H9 (cell line): ENCODE measurements around the gene TMEM114. TPM values are rescaled to one million over a fixed set of nuclear protein-coding genes. Genes with fewer than 3 reads are reported as not detected.

Experiments used
- DNase-seq: peaks from one replicate; pipeline ENCODE4 v3.0.0-alpha.2; 2017
- H2AFZ ChIP-seq: one replicate; pipeline ENCODE4 v1.6.1; 2013; ENCODE audit warnings: mild to moderate bottlenecking, low read length, control low read depth, moderate library complexity
- H2AK5ac ChIP-seq: 2 replicates; pipeline ENCODE4 v1.6.1; 2013; ENCODE audit warnings: low read length, control low read depth, mixed read lengths; ENCODE audit not compliant: insufficient read length
- H2BK120ac ChIP-seq: one replicate; pipeline ENCODE4 v1.6.1; 2013; ENCODE audit warnings: low read depth, mild to moderate bottlenecking, low read length, control low read depth, inconsistent platforms; ENCODE audit not compliant: poor library complexity, severe bottlenecking
- H2BK12ac ChIP-seq: 2 replicates; pipeline ENCODE4 v1.6.1; 2013; ENCODE audit warnings: low read length, control low read depth, mixed read lengths, low read depth; ENCODE audit not compliant: insufficient read length
- H2BK15ac ChIP-seq: 2 replicates; pipeline ENCODE4 v1.6.1; 2013; ENCODE audit warnings: low read depth, low read length, control low read depth
- H2BK20ac ChIP-seq: one replicate; pipeline ENCODE4 v1.6.1; 2013; ENCODE audit warnings: low read depth, mild to moderate bottlenecking, low read length, control low read depth, inconsistent platforms; ENCODE audit not compliant: poor library complexity, severe bottlenecking
- H2BK5ac ChIP-seq: 2 replicates; pipeline ENCODE4 v1.6.1; 2013; ENCODE audit warnings: low read length, control low read depth, mixed read lengths; ENCODE audit not compliant: insufficient read length
- H3K14ac ChIP-seq: 2 replicates; pipeline ENCODE4 v1.6.1; 2013; ENCODE audit warnings: low read length, control low read depth; ENCODE audit not compliant: insufficient read depth
- H3K18ac ChIP-seq: 2 replicates; pipeline ENCODE4 v1.6.1; 2013; ENCODE audit warnings: low read depth, mild to moderate bottlenecking, mixed read lengths, low read length, control low read depth; ENCODE audit not compliant: insufficient read length
- H3K23ac ChIP-seq: 2 replicates; pipeline ENCODE4 v1.6.1; 2013; ENCODE audit warnings: low read length, control low read depth, mixed read lengths, low read depth; ENCODE audit not compliant: insufficient read length
- H3K23me2 ChIP-seq: 2 replicates; pipeline ENCODE4 v1.6.1; 2013; ENCODE audit warnings: low read depth, mild to moderate bottlenecking, mixed read lengths, low read length, control low read depth; ENCODE audit not compliant: insufficient read length, poor library complexity, severe bottlenecking
- H3K27ac ChIP-seq: 2 replicates; pipeline ENCODE4 v1.5.1; 2013; ENCODE audit warnings: low read length, control low read depth, mixed read lengths, low read depth; ENCODE audit not compliant: insufficient read length
- H3K27me3 ChIP-seq: 2 replicates; pipeline ENCODE4 v1.6.1; 2013; ENCODE audit warnings: low read length, control low read depth, inconsistent platforms; ENCODE audit not compliant: insufficient read depth
- H3K4ac ChIP-seq: 2 replicates; pipeline ENCODE4 v1.6.1; 2013; ENCODE audit warnings: low read depth, mild to moderate bottlenecking, control low read depth, inconsistent platforms, low read length, moderate library complexity
- H3K4me1 ChIP-seq: 2 replicates; pipeline ENCODE4 v1.6.1; 2013; ENCODE audit warnings: low read length, control low read depth, inconsistent platforms; ENCODE audit not compliant: insufficient read depth
- H3K4me2 ChIP-seq: 2 replicates; pipeline ENCODE4 v1.6.1; 2013; ENCODE audit warnings: low read length, control low read depth, mixed read lengths; ENCODE audit not compliant: insufficient read length, insufficient read depth
- H3K56ac ChIP-seq: 2 replicates; pipeline ENCODE4 v1.6.1; 2013; ENCODE audit warnings: low read depth, mild to moderate bottlenecking, mixed read lengths, low read length, control low read depth; ENCODE audit not compliant: insufficient read length
- H3K79me1 ChIP-seq: 2 replicates; pipeline ENCODE4 v1.6.1; 2013; ENCODE audit warnings: low read depth, mild to moderate bottlenecking, moderate library complexity, low read length, control low read depth, inconsistent platforms; ENCODE audit not compliant: insufficient read depth, poor library complexity, severe bottlenecking
- H3K79me2 ChIP-seq: 2 replicates; pipeline ENCODE4 v1.6.1; 2013; ENCODE audit warnings: low read length, control low read depth, inconsistent platforms; ENCODE audit not compliant: insufficient read depth
- H3K9ac ChIP-seq: 2 replicates; pipeline ENCODE4 v1.6.1; 2013; ENCODE audit warnings: low read length, control low read depth, mixed read lengths; ENCODE audit not compliant: insufficient read length; ENCODE audit errors: extremely low read depth
- H3K9me3 ChIP-seq: one replicate; pipeline ENCODE4 v1.6.1; 2013; ENCODE audit warnings: low read depth, low read length, inconsistent platforms; ENCODE audit not compliant: control insufficient read depth
- H3T11ph ChIP-seq: one replicate; pipeline ENCODE4 v1.6.1; 2013; ENCODE audit warnings: mild to moderate bottlenecking, low read length, control low read depth, inconsistent platforms
- H4K20me1 ChIP-seq: one replicate; pipeline ENCODE4 v1.6.1; 2013; ENCODE audit not compliant: control insufficient read depth, insufficient read length, insufficient read depth
- H4K5ac ChIP-seq: 2 replicates; pipeline ENCODE4 v1.6.1; 2013; ENCODE audit warnings: low read depth, mild to moderate bottlenecking, mixed read lengths, low read length, control low read depth; ENCODE audit not compliant: insufficient read length
- H4K8ac ChIP-seq: replicated peaks from 2 replicates; pipeline ENCODE4 v1.6.1; 2013; ENCODE audit warnings: low read length, control low read depth, mixed read lengths, low read depth; ENCODE audit not compliant: insufficient read length
- H4K91ac ChIP-seq: 2 replicates; pipeline ENCODE4 v1.6.1; 2013; ENCODE audit warnings: low read depth, mild to moderate bottlenecking, moderate library complexity, mixed read lengths, low read length, control low read depth; ENCODE audit not compliant: insufficient read length
- H3K27ac Mint-ChIP-seq, 3 experiments: 2 replicates in 2 of 3; 3 replicates in 1 of 3; pipeline ENCODE4 v1.8.0; 2020 to 2021; ENCODE audit warnings: mixed read lengths in 3 of 3, mild to moderate bottlenecking in 1 of 3, moderate library complexity in 1 of 3
- H3K27me3 Mint-ChIP-seq: 2 replicates; pipeline ENCODE4 v1.8.0; 2021; ENCODE audit warnings: low read depth, mild to moderate bottlenecking, moderate library complexity, mixed read lengths
- H3K36me3 Mint-ChIP-seq, 3 experiments: 2 replicates in 2 of 3; 3 replicates in 1 of 3; pipeline ENCODE4 v1.8.0; 2020 to 2021; ENCODE audit warnings: low read depth in 3 of 3, mixed read lengths in 3 of 3; ENCODE audit not compliant: insufficient read depth in 1 of 3
- H3K4me1 Mint-ChIP-seq, 2 experiments: 2 replicates each; pipeline ENCODE4 v1.8.0; 2020; ENCODE audit warnings: mixed read lengths in 2 of 2
- H3K4me3 Mint-ChIP-seq, 2 experiments: 2 replicates in 1 of 2; 3 replicates in 1 of 2; pipeline ENCODE4 v1.8.0; 2020 to 2021; ENCODE audit warnings: mild to moderate bottlenecking in 2 of 2, mixed read lengths in 2 of 2, moderate library complexity in 1 of 2
- H3K9me3 Mint-ChIP-seq, 2 experiments: 2 replicates in 1 of 2; 3 replicates in 1 of 2; pipeline ENCODE4 v1.8.0; 2020; ENCODE audit warnings: mild to moderate bottlenecking in 2 of 2, mixed read lengths in 2 of 2, moderate library complexity in 1 of 2
- CTCF ChIP-seq: fragments of 200-600 bp; sonication (generic); conservative IDR thresholded peaks from 3 replicates; pipeline ENCODE4 v1.8.0; 2021; ENCODE audit warnings: antibody characterized with exemption, mild to moderate bottlenecking
- WGBS: extraction: QIAGEN DNeasy Blood & Tissue Kit; methylation state at CpG from one replicate; pipeline ENCODE4 v1.1.7; 2013; ENCODE audit warnings: missing lambda C conversion rate, low lambda C conversion rate, mixed read lengths; ENCODE audit not compliant: insufficient read length; ENCODE audit errors: extremely low coverage; 5-methylcytosine and 5-hydroxymethylcytosine counted together
- total RNA-seq: library from RNA; stranded (reverse); gene quantifications from 2 replicates; pipeline ENCODE4 v1.2.1, GENCODE V29; 2021

The TMEM114 gene
- total RNA-seq, 1 experiment from 2014 or later: 0.33 TPM

- Mint-ChIP-seq H3K27ac (no peak overlapping the region), H3K9me3 (peaks cover 0 to 3% of the 10 kb centered on the region in 2 experiments; a peak in 3 of 5 replicates), H3K4me3 (no peak overlapping the region), H3K27me3 (peaks cover 31% of the 10 kb centered on the region), H3K4me1 (peaks cover 9 to 20% of the 10 kb centered on the region in 2 experiments), H3K36me3 (no peaks in the 10 kb centered on the region; a peak in 1 of 7 replicates)
- no peaks in the 10 kb centered on the region for H4K20me1 ChIP-seq
- H3K4me2 ChIP-seq: no peak overlapping the region
- no peak overlapping the region for H2BK20ac ChIP-seq
- no peak overlapping the region for H3K27ac ChIP-seq
- DNase-seq: no peak
- H3K56ac ChIP-seq: no peak overlapping the region
- H4K5ac ChIP-seq: no peak overlapping the region
- H2BK120ac ChIP-seq: no peak overlapping the region
- no peak overlapping the region for H3K23ac ChIP-seq
- no peaks in the 10 kb centered on the region for H3K23me2 ChIP-seq
- no peaks in the 10 kb centered on the region for H3K9me3 ChIP-seq
- TF ChIP-seq CTCF: no peak
- no peak overlapping the region for H2AFZ ChIP-seq
- no peak overlapping the region for H3K18ac ChIP-seq
- H4K91ac ChIP-seq: no peak overlapping the region
- no peaks in the 10 kb centered on the region for H3K79me2 ChIP-seq
- no peak overlapping the region for H2AK5ac ChIP-seq
- no peak overlapping the region for H2BK12ac ChIP-seq
- H3T11ph ChIP-seq: no peak overlapping the region
- no peaks in the 10 kb centered on the region for H3K4me1 ChIP-seq
- no peak overlapping the region for H4K8ac ChIP-seq
- H2BK15ac ChIP-seq: no peak overlapping the region
- no peak overlapping the region for H3K9ac ChIP-seq
- WGBS: no CpG with 5 or more reads among the region's 9 CpGs
- no peak overlapping the region for H3K4ac ChIP-seq
- no peak overlapping the region for H2BK5ac ChIP-seq
- no peak overlapping the region for H3K14ac ChIP-seq
- no peaks in the 10 kb centered on the region for H3K79me1 ChIP-seq
- no peaks in the 10 kb centered on the region for H3K27me3 ChIP-seq
These were observed 16.9 kb upstream of the TMEM114 start for GRCh38 chr16:8607214-8607613.
